SU-DHL-6 (cell line): Measurements from ENCODE around the gene BNIP5.

Source experiments
- CTCF ChIP-seq: fragments of 200-600 bp; sonication (generic); IDR thresholded peaks from one replicate; pipeline ENCODE4 v1.5.1; 2017; ENCODE audit warnings: antibody characterized with exemption, mild to moderate bottlenecking, low read length, moderate library complexity; ENCODE audit not compliant: insufficient read depth, poor library complexity, severe bottlenecking
- EZH2phosphoT487 ChIP-seq: fragments of 200-600 bp; sonication (generic), shearing (Covaris generic); conservative IDR thresholded peaks from 2 replicates; pipeline ENCODE4 v1.6.1; 2018; ENCODE audit warnings: mild to moderate bottlenecking, antibody characterized with exemption, low read length, moderate library complexity, mixed read lengths

GRCh38 chr6:36337814-36338213 is 1.1 kb upstream of the BNIP5 start:
- TF ChIP-seq EZH2phosphoT487 (no peak), CTCF (no peak)
